A549 treated with Mapracorat at 1 μM for 4 hours (cell line): Measurements from ENCODE around the gene IFI30. TPM values are rescaled to one million over a fixed set of nuclear protein-coding genes. Genes with fewer than 3 reads are reported as not detected.

ENCODE experiments used
- total RNA-seq: library from RNA; stranded (reverse); fragments of 200-300 nt; extraction: Qiagen RNA extraction; gene quantifications from 5 replicates; pipeline ENCODE4 v1.2.3, GENCODE V29; 2022

The IFI30 gene
- total RNA-seq, result 10.8 to 19.8 TPM (median 14.4 TPM) in 5 replicates

GRCh38 chr19:18173572-18174288 lies at the start of gene IFI30:
TSS of gene IFI30 (plus strand) at chr19:18173813. CDS start at chr19:18173842, 29 bp downstream.

GRCh38 chr19:18152817-18153555 lies 20.6 kb upstream of the IFI30 start, which contains the start of gene PIK3R2:
TSS of gene PIK3R2 (plus strand) at chr19:18153163. CDS start at chr19:18155880, 2,717 bp downstream.

GRCh38 chr19:18192673-18193387 lies 19.2 kb downstream of the IFI30 start, which contains the start of gene MPV17L2:
TSS of gene MPV17L2 (plus strand) at chr19:18193218. CDS start at chr19:18193282, 64 bp downstream.

GRCh38 chr19:18203863-18204393 lies 30.3 kb downstream of the IFI30 start, which contains the start of gene RAB3A:
TSS of gene RAB3A (minus strand) at chr19:18204042. CDS start at chr19:18202740, 1,302 bp downstream.

GRCh38 chr19:18225702-18226468 lies 52.3 kb downstream of the IFI30 start, which contains the start of gene PDE4C:
TSS of gene PDE4C (minus strand) at chr19:18226438. CDS start at chr19:18226415, 23 bp downstream.

Other genes with a start within 250 kb of the IFI30 start
- gene CCDC124, start 240.8 kb upstream of the IFI30 start, total RNA-seq, result 97.0 to 117 TPM (median 111 TPM) in 5 replicates
- 0.22 to 0.53 TPM (median 0.49 TPM) in 5 replicates for gene KCNN1, start 206.7 kb upstream of the IFI30 start, total RNA-seq
- 38.1 to 52.5 TPM (median 48.2 TPM) in 5 replicates for gene ARRDC2, start 165.6 kb upstream of the IFI30 start, total RNA-seq
- gene IL12RB1, start 86.9 kb upstream of the IFI30 start, total RNA-seq, result not detected in 5 replicates
- 1.5 to 2.4 TPM (median 2.1 TPM) in 5 replicates for gene MAST3, start 76.0 kb upstream of the IFI30 start, total RNA-seq
- gene PIK3R2, start 20.6 kb upstream of the IFI30 start, total RNA-seq, result 2.7 to 11.5 TPM (median 9.3 TPM) in 5 replicates
- gene MPV17L2, start 19.4 kb downstream of the IFI30 start, total RNA-seq, result 8.3 to 12.8 TPM (median 11.2 TPM) in 5 replicates
- 0.41 to 1.1 TPM (median 0.77 TPM) in 5 replicates for gene RAB3A, start 30.2 kb downstream of the IFI30 start, total RNA-seq
- gene PDE4C, start 52.6 kb downstream of the IFI30 start, total RNA-seq, result 0.24 to 0.49 TPM (median 0.28 TPM) in 4 of 5 replicates, not detected in the other
- gene IQCN, start 100.6 kb downstream of the IFI30 start, total RNA-seq, result 0.40 to 0.77 TPM (median 0.64 TPM) in 5 replicates
- 23.8 to 57.9 TPM (median 47.3 TPM) in 5 replicates for gene JUND, start 107.8 kb downstream of the IFI30 start, total RNA-seq
- gene LSM4, start 149.3 kb downstream of the IFI30 start, total RNA-seq, result 220 to 248 TPM (median 240 TPM) in 5 replicates
- 1.5 to 4.4 TPM (median 2.9 TPM) in 5 replicates for gene PGPEP1, start 166.8 kb downstream of the IFI30 start, total RNA-seq
- 14.5 to 31.3 TPM (median 24.7 TPM) in 5 replicates for gene GDF15, start 212.3 kb downstream of the IFI30 start, total RNA-seq
- gene LRRC25, start 223.8 kb downstream of the IFI30 start, total RNA-seq, result 0.06 TPM in 1 of 5 replicates, not detected in the others
- gene SSBP4, start 245.6 kb downstream of the IFI30 start, total RNA-seq, result 36.0 to 47.5 TPM (median 45.6 TPM) in 5 replicates